Type B pancreatic cell (in vitro differentiated cells): ENCODE measurements around the gene HIP1R. TPM values are rescaled to one million over a fixed set of nuclear protein-coding genes. Genes with fewer than 3 reads are reported as not detected.

ENCODE experiments used
- DNase-seq: peaks from one replicate; pipeline ENCODE4 v3.0.0; 2021; ENCODE audit warnings: mixed read lengths; ENCODE audit not compliant: unreplicated experiment; ENCODE audit errors: extremely low spot score
- H3K27ac Mint-ChIP-seq: 2 replicates; pipeline ENCODE4 v1.8.0; 2021; ENCODE audit warnings: mild to moderate bottlenecking, mixed read lengths
- H3K27me3 Mint-ChIP-seq: 2 replicates; pipeline ENCODE4 v1.8.0; 2021; ENCODE audit warnings: mixed read lengths
- H3K36me3 Mint-ChIP-seq: 2 replicates; pipeline ENCODE4 v1.8.0; 2021; ENCODE audit warnings: mixed read lengths
- H3K4me1 Mint-ChIP-seq: one replicate; pipeline ENCODE4 v1.8.0; 2021; ENCODE audit warnings: mixed read lengths; ENCODE audit not compliant: unreplicated experiment
- H3K4me3 Mint-ChIP-seq: 2 replicates; pipeline ENCODE4 v1.8.0; 2021; ENCODE audit warnings: mild to moderate bottlenecking, mixed read lengths
- H3K9me3 Mint-ChIP-seq: 2 replicates; pipeline ENCODE4 v1.8.0; 2021; ENCODE audit warnings: mixed read lengths
- total RNA-seq: library from RNA; stranded (reverse); gene quantifications from 2 replicates; pipeline ENCODE4 v1.2.1, GENCODE V29; 2021; ENCODE audit warnings: low replicate concordance
- TF ChIP-seq, protein P1 (sequence below): fragments of 200-600 bp; sonication (generic); conservative IDR thresholded peaks from 2 replicates; pipeline ENCODE4 v1.5.0; 2021; ENCODE audit warnings: antibody characterized with exemption, mild to moderate bottlenecking

Gene HIP1R
- total RNA-seq, 1 donor from 2014 or later, result 45.5 TPM

DNA sequence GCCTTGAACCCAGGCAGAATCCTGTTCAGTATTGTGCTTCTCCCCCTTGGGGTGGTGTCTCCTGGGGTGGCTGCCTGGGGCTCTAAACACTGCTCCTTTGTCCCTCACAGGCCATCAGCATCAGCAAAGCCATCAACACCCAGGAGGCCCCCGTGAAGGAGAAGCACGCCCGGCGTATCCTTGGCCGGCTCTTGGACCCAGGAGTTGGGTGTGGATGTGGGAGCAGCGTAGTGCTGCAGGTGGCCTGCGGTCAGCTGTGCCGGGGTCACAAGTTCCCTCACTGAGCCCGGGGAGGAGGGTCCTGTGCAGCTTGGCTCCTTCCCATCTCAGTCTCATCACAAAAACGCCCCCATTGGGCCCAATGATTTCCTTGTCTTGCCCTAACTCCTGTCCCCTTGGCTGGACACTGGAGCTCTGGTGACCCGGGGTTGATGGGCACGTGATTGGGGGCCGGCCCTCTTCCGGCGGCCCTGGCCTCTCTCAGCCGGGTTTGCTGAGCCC is 12.7 kb downstream of the HIP1R start:
- no peaks in the 10 kb centered on the region for H3K9me3 Mint-ChIP-seq
- TF ChIP-seq, protein P1, sequence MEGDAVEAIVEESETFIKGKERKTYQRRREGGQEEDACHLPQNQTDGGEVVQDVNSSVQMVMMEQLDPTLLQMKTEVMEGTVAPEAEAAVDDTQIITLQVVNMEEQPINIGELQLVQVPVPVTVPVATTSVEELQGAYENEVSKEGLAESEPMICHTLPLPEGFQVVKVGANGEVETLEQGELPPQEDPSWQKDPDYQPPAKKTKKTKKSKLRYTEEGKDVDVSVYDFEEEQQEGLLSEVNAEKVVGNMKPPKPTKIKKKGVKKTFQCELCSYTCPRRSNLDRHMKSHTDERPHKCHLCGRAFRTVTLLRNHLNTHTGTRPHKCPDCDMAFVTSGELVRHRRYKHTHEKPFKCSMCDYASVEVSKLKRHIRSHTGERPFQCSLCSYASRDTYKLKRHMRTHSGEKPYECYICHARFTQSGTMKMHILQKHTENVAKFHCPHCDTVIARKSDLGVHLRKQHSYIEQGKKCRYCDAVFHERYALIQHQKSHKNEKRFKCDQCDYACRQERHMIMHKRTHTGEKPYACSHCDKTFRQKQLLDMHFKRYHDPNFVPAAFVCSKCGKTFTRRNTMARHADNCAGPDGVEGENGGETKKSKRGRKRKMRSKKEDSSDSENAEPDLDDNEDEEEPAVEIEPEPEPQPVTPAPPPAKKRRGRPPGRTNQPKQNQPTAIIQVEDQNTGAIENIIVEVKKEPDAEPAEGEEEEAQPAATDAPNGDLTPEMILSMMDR, result no peak
- H3K4me3 Mint-ChIP-seq, result no peak overlapping the region
- H3K27ac Mint-ChIP-seq, result no peak overlapping the region
- H3K27me3 Mint-ChIP-seq, result no peaks in the 10 kb centered on the region
- H3K36me3 Mint-ChIP-seq, result no peaks in the 10 kb centered on the region
- H3K4me1 Mint-ChIP-seq, result peaks cover 12% of the 10 kb centered on the region
- no peak for DNase-seq

DNA sequence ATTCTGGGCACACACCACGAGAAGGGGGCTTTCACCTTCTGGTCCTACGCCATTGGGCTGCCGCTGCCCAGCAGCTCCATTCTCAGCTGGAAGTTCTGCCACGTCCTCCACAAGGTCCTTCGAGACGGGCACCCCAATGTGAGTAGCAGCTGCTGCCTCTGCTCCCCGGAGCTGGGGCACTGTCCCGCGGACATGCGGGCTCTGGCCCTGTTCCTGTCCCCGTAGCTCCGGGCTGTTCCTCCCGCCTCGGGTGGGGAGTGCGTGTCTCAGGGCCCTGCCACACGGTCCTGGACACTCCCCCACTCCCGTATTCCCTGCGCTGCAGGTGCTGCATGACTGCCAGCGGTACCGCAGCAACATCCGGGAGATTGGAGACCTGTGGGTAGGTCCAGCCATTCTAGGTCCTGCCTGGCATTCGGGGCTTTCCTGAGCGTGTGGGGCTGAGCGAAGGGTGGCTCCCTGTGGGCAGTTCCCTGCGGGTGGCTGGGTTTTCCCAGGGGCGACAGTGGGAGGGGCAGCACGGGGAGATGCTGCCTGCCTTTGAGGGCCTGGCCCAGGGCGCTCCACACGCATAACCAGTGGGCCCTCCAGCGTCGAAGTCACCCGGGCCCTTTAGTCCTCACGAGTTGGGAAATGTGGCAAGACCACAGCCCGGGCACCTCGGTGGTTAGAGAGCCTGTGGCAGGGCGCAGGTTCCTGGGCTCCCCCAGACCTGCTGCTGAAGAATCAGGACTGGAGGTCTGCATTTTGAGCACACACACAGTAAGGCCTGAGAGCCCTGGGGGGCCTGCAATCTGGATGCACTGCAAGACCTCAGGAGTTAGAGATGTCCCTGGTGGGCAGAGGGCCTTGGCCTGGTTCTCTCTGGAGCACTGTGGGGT is 13.5 kb downstream of the HIP1R start:
- Mint-ChIP-seq H3K27ac (no peak overlapping the region), H3K9me3 (no peaks in the 10 kb centered on the region), H3K4me3 (no peak overlapping the region), H3K4me1 (peaks cover 12% of the 10 kb centered on the region), H3K27me3 (no peaks in the 10 kb centered on the region), H3K36me3 (no peaks in the 10 kb centered on the region)
- DNase-seq, result no peak
- TF ChIP-seq, protein P1, result no peak

DNA sequence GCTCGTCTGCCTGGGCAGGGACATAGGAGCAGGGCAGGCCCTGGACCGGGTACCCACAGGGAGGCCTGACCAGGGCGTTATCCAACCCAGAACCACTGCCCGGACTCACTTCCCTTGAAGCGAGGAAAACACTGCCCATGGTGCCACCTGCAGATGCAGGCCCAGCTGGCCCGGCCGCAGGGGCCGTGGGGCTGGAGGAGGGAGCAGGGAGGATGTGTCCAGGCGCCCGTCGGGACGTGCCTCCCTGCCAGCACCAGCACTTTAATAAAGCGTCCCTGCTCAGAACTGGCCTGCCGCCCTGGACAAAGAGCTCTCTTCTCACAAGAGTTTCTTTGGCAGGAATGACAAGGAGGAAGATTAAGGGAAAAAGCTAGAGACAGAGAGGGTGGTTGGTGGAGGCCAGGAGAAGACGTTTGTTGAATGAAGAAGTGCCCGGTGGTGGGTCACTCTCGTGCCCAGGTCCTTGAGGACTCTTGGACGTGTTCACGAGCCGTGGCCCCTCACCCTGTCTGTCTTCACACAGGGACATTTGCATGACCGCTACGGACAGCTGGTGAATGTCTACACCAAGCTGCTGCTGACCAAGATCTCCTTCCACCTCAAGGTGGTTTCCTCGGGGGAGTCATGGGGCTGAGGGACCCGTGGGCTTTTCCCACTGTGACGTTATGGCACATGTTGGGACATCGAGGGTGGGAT is 14.2 kb downstream of the HIP1R start:
- Mint-ChIP-seq H3K4me1 (peaks cover 9% of the 10 kb centered on the region), H3K9me3 (no peaks in the 10 kb centered on the region), H3K27ac (peak overlapping the region; percentile 46), H3K4me3 (no peak overlapping the region), H3K36me3 (no peaks in the 10 kb centered on the region), H3K27me3 (no peaks in the 10 kb centered on the region)
- TF ChIP-seq, protein P1, result no peak
- DNase-seq, result no peak

- H3K27me3 Mint-ChIP-seq, result no peaks in the 10 kb centered on the region
Observed at GRCh38 chr12:122850048-122850445, 14.8 kb downstream of the HIP1R start.

GRCh38 chr12:122850695-122851350 is 15.6 kb downstream of the HIP1R start:
- H3K9me3 Mint-ChIP-seq, result no peaks in the 10 kb centered on the region
- DNase-seq, result no peak
- TF ChIP-seq, protein P1, result no peak

More at GRCh38 chr12:122850048-122850445, 14.8 kb downstream of the HIP1R start:
- H3K27ac Mint-ChIP-seq, result peak overlapping the region; percentile 46
- H3K4me3 Mint-ChIP-seq, result no peak overlapping the region
- no peak for DNase-seq
- H3K9me3 Mint-ChIP-seq, result no peaks in the 10 kb centered on the region
- no peaks in the 10 kb centered on the region for H3K36me3 Mint-ChIP-seq
- TF ChIP-seq, protein P1, result no peak
- H3K4me1 Mint-ChIP-seq, result peaks cover 5% of the 10 kb centered on the region

More at GRCh38 chr12:122850695-122851350, 15.6 kb downstream of the HIP1R start:
- no peak overlapping the region for H3K4me3 Mint-ChIP-seq
- peaks cover 5% of the 10 kb centered on the region for H3K4me1 Mint-ChIP-seq
- no peak overlapping the region for H3K27ac Mint-ChIP-seq
- H3K27me3 Mint-ChIP-seq, result no peaks in the 10 kb centered on the region
- H3K36me3 Mint-ChIP-seq, result no peaks in the 10 kb centered on the region
